Loucy (cell line): ENCODE measurements around the gene EDC4.

ENCODE experiments used
- EZH2phosphoT487 ChIP-seq: fragments of 200-600 bp; IDR thresholded peaks from 2 replicates; pipeline ENCODE4 v1.6.1; 2018; ENCODE audit warnings: antibody characterized with exemption, mild to moderate bottlenecking, moderate library complexity, borderline replicate concordance
- TF ChIP-seq, protein P1 (sequence below): fragments of 200-600 bp; sonication (generic); conservative IDR thresholded peaks from 2 replicates; pipeline ENCODE4 v1.5.1; 2014; ENCODE audit warnings: mild to moderate bottlenecking, antibody characterized with exemption, low read length

DNA sequence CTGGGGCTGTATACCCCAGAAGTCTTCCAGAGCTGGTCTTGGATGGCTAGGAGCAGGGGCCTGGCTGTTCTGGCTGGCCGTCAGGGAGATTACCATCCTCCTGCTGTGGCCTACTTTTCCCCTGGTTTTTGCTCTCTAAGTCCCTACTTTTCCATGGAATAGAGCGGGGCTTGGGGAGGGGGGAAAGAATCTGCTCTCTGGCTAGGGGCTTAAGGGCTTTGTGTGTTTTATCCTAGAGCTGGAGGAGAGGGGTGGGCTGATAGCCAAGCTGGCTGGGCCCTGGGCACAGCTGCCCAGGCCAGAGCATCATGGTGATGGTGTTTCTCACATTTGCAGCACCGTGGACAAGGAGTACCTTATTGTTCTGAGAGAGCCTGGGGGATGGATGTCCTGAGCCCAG is 15.5 kb downstream of the EDC4 start:
- TF ChIP-seq, protein P1, sequence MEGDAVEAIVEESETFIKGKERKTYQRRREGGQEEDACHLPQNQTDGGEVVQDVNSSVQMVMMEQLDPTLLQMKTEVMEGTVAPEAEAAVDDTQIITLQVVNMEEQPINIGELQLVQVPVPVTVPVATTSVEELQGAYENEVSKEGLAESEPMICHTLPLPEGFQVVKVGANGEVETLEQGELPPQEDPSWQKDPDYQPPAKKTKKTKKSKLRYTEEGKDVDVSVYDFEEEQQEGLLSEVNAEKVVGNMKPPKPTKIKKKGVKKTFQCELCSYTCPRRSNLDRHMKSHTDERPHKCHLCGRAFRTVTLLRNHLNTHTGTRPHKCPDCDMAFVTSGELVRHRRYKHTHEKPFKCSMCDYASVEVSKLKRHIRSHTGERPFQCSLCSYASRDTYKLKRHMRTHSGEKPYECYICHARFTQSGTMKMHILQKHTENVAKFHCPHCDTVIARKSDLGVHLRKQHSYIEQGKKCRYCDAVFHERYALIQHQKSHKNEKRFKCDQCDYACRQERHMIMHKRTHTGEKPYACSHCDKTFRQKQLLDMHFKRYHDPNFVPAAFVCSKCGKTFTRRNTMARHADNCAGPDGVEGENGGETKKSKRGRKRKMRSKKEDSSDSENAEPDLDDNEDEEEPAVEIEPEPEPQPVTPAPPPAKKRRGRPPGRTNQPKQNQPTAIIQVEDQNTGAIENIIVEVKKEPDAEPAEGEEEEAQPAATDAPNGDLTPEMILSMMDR = no peak
- no peak for TF ChIP-seq EZH2phosphoT487
